Suppressor macrophage treated with lipopolysaccharide for 4 hours (primary cell): Measurements from ENCODE around the gene NDUFS6.

Experiments used
- DNase-seq: peaks from one replicate; pipeline ENCODE4 v3.0.0-alpha.2; 2020

NDUFS6 gene

GRCh38 chr5:1819458-1819857, 18.3 kb downstream of the NDUFS6 start:
- no peak for DNase-seq

GRCh38 chr5:1820381-1820780, 19.2 kb downstream of the NDUFS6 start:
- no peak for DNase-seq

GRCh38 chr5:1820926-1821325, 19.7 kb downstream of the NDUFS6 start:
- no peak for DNase-seq

- DNase-seq: no peak
These were observed 20.7 kb downstream of the NDUFS6 start for GRCh38 chr5:1821862-1822261.

GRCh38 chr5:1823381-1824034, 22.3 kb downstream of the NDUFS6 start:
- DNase-seq: no peak

GRCh38 chr5:1824109-1824821, 23.1 kb downstream of the NDUFS6 start:
- DNase-seq: no peak

- no peak for DNase-seq
These were observed 24.0 kb downstream of the NDUFS6 start for GRCh38 chr5:1824903-1825841.

GRCh38 chr5:1826235-1826980, 25.2 kb downstream of the NDUFS6 start:
- no peak for DNase-seq

- no peak for DNase-seq
These were observed 26.0 kb downstream of the NDUFS6 start for GRCh38 chr5:1827025-1827885.

GRCh38 chr5:1827886-1828397, 26.7 kb downstream of the NDUFS6 start:
- no peak for DNase-seq

- no peak for DNase-seq
These were observed 29.5 kb downstream of the NDUFS6 start for GRCh38 chr5:1830571-1831228.

GRCh38 chr5:1831257-1831656, 30.1 kb downstream of the NDUFS6 start:
- DNase-seq: no peak

GRCh38 chr5:1831677-1832313, 30.6 kb downstream of the NDUFS6 start:
- no peak for DNase-seq

- DNase-seq: no peak
These were observed 31.5 kb downstream of the NDUFS6 start for GRCh38 chr5:1832511-1833250.

- DNase-seq: no peak
These were observed 32.2 kb downstream of the NDUFS6 start for GRCh38 chr5:1833264-1834021.

GRCh38 chr5:1834022-1834551, 32.9 kb downstream of the NDUFS6 start:
- DNase-seq: no peak

- DNase-seq: no peak
These were observed 33.7 kb downstream of the NDUFS6 start for GRCh38 chr5:1834721-1835429.

GRCh38 chr5:1835431-1835830, 34.2 kb downstream of the NDUFS6 start:
- no peak for DNase-seq
